Mesenteric fat pad (tissue), 1 donor: ENCODE measurements around the gene ZNF736. TPM values are rescaled to one million over a fixed set of nuclear protein-coding genes. Genes with fewer than 3 reads are reported as not detected.

ENCODE experiments used
- total RNA-seq: library from RNA; stranded (reverse); fragmentation: NEBNext Ultra II Directional; extraction: Animal tissue kit (Norgen Biotek cat#: 25700); gene quantifications from one replicate; pipeline ENCODE4 v1.2.1, GENCODE V29; 2021
- donor health status: DM: yes; HTN: yes; CAD: no.

Gene ZNF736
- total RNA-seq, 1 donor from 2014 or later = 11.6 TPM

Other genes starting within 250 kb of the ZNF736 start
- not detected for gene ZNF735, start 106.8 kb upstream of the ZNF736 start, total RNA-seq
- gene ZNF679, start 85.5 kb upstream of the ZNF736 start, total RNA-seq = not detected
- gene ZNF680, start 249.1 kb downstream of the ZNF736 start, total RNA-seq = 10.3 TPM